Measurements from ENCODE around the gene ADAM33. TPM values are rescaled to one million over a fixed set of nuclear protein-coding genes. Genes with fewer than 3 reads are reported as not detected.

The ADAM33 gene
- total and polyA plus RNA-seq, 2 of the 13 experiments (the other 11 are each of a cell fraction or from before 2014, with no cell fraction given), result not detected

GRCh38 chr20:3628502-3629314 lies 53.1 kb downstream of the ADAM33 start (continued):
- TF ChIP-seq TBL1XR1 (IDR thresholded peaks at IDR 0.05; ENCODE audit: borderline replicate concordance, low read length, partially characterized antibody) (peak; percentile 90), ZIK1 (CRISPR knock-in tag; IDR thresholded peaks at IDR 0.05; ENCODE audit: borderline replicate concordance, low read depth) (peak; percentile 62; the same call in 1 of the 2 replicates), NFKB2 (CRISPR knock-in tag; IDR thresholded peaks at IDR 0.05; ENCODE audit: borderline replicate concordance) (peak; percentile 27; the same call in 1 of the 2 replicates), ZNF83 (CRISPR knock-in tag; IDR thresholded peaks at IDR 0.05; ENCODE audit: borderline replicate concordance) (no peak; the same call in 1 of the 2 replicates), IRX3 (CRISPR knock-in tag; IDR thresholded peaks at IDR 0.05; ENCODE audit: borderline replicate concordance, low read depth) (0 out of 2 replicates have a peak, but pooled peaks have one; percentile 49), RBM22 (optimal IDR thresholded peaks at IDR 0.05; ENCODE audit: low read length) (peak; percentile 41), KDM5B (CRISPR knock-in tag; IDR thresholded peaks at IDR 0.05; ENCODE audit: borderline replicate concordance) (peak; percentile 38; the same call in 1 of the 2 replicates), TEAD3 (CRISPR knock-in tag; optimal IDR thresholded peaks at IDR 0.05; ENCODE audit: borderline replicate concordance) (peak; percentile 65), CREB3 (CRISPR knock-in tag; IDR thresholded peaks at IDR 0.05) (no peak), SMC3 (IDR thresholded peaks at IDR 0.05; ENCODE audit: low read length) (0 out of 2 replicates have a peak, but pooled peaks have one; percentile 10), PATZ1 (CRISPR knock-in tag; IDR thresholded peaks at IDR 0.05) (peak; percentile 39; the same call in 1 of the 2 replicates), ZNF160 (CRISPR knock-in tag; IDR thresholded peaks at IDR 0.05) (0 out of 2 replicates have a peak, but pooled peaks have one; percentile 61), ZNF709 (CRISPR knock-in tag; IDR thresholded peaks at IDR 0.05) (peak; percentile 70; the same call in 1 of the 2 replicates), ZZZ3 (CRISPR knock-in tag; IDR thresholded peaks at IDR 0.05; ENCODE audit: borderline replicate concordance) (peak; percentile 47; the same call in 1 of the 2 replicates), KDM1A (CRISPR knock-in tag; IDR thresholded peaks at IDR 0.05) (peak; percentile 73; the same call in 1 of the 2 replicates), MAZ (IDR thresholded peaks at IDR 0.05; ENCODE audit: borderline replicate concordance, low read depth, low read length) (no peak), MAZ (CRISPR knock-in tag; IDR thresholded peaks at IDR 0.05; ENCODE audit: low read depth) (peak; percentile 80; the same call in 1 of the 2 replicates)
- TF ChIP-seq, protein P1, sequence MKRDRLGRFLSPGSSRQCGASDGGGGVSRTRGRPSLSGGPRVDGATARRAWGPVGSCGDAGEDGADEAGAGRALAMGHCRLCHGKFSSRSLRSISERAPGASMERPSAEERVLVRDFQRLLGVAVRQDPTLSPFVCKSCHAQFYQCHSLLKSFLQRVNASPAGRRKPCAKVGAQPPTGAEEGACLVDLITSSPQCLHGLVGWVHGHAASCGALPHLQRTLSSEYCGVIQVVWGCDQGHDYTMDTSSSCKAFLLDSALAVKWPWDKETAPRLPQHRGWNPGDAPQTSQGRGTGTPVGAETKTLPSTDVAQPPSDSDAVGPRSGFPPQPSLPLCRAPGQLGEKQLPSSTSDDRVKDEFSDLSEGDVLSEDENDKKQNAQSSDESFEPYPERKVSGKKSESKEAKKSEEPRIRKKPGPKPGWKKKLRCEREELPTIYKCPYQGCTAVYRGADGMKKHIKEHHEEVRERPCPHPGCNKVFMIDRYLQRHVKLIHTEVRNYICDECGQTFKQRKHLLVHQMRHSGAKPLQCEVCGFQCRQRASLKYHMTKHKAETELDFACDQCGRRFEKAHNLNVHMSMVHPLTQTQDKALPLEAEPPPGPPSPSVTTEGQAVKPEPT (CRISPR knock-in tag; IDR thresholded peaks at IDR 0.05; ENCODE audit: low read depth), result 0 out of 2 replicates have a peak, but pooled peaks have one; percentile 43
- TF ChIP-seq, protein P2, sequence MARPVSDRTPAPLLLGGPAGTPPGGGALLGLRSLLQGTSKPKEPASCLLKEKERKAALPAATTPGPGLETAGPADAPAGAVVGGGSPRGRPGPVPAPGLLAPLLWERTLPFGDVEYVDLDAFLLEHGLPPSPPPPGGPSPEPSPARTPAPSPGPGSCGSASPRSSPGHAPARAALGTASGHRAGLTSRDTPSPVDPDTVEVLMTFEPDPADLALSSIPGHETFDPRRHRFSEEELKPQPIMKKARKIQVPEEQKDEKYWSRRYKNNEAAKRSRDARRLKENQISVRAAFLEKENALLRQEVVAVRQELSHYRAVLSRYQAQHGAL (CRISPR knock-in tag; IDR thresholded peaks at IDR 0.05; ENCODE audit: not compliant biosample characterization), result peak; percentile 72
- TF ChIP-seq, protein P3, sequence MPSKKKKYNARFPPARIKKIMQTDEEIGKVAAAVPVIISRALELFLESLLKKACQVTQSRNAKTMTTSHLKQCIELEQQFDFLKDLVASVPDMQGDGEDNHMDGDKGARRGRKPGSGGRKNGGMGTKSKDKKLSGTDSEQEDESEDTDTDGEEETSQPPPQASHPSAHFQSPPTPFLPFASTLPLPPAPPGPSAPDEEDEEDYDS (CRISPR knock-in tag; IDR thresholded peaks at IDR 0.05), result peak; percentile 43; the same call in 1 of the 2 replicates
